Sigmoid colon (tissue), 3 donors: ENCODE measurements around the gene C19orf47.

Experiments used
- POLR2A ChIP-seq, 2 donors: fragments of 450-650 bp; IDR thresholded peaks; one replicate each; pipeline ENCODE4 v1.6.1; 2016; ENCODE audit warnings: antibody characterized with exemption in 2 of 2, mild to moderate bottlenecking in 2 of 2, moderate library complexity in 2 of 2
- TF ChIP-seq, protein P1 (sequence below), 4 experiments: fragments of 450-650 bp in 3 of 4; fragments of 200-600 bp in 1 of 4; IDR thresholded peaks; one replicate each; pipeline ENCODE4 v1.5.1; 2016 to 2019; ENCODE audit warnings: antibody characterized with exemption in 4 of 4, mild to moderate bottlenecking in 3 of 4, moderate library complexity in 2 of 4

DNA sequence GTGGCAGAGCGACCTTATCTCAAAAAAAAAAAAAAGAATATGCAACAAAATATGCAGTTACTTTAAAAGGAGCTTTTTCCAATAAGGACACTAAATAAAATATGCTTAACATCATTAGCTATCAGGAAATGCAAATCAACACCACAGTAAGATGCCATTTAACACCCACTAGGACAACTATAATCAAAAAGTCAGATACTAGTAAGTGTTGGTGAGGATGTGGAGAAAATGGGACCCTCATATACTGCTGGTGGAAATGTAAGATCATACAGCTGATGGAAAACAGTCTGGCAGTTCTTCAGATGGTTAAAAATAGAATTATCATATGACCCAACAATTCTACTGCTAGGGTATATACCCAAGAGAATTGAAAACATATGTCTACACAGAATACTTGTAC lies 38.5 kb downstream of the C19orf47 start:
- TF ChIP-seq, protein P1, sequence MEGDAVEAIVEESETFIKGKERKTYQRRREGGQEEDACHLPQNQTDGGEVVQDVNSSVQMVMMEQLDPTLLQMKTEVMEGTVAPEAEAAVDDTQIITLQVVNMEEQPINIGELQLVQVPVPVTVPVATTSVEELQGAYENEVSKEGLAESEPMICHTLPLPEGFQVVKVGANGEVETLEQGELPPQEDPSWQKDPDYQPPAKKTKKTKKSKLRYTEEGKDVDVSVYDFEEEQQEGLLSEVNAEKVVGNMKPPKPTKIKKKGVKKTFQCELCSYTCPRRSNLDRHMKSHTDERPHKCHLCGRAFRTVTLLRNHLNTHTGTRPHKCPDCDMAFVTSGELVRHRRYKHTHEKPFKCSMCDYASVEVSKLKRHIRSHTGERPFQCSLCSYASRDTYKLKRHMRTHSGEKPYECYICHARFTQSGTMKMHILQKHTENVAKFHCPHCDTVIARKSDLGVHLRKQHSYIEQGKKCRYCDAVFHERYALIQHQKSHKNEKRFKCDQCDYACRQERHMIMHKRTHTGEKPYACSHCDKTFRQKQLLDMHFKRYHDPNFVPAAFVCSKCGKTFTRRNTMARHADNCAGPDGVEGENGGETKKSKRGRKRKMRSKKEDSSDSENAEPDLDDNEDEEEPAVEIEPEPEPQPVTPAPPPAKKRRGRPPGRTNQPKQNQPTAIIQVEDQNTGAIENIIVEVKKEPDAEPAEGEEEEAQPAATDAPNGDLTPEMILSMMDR (IDR thresholded peaks at IDR 0.05), result no peak
- no peak for TF ChIP-seq POLR2A (IDR thresholded peaks at IDR 0.05)
